Esophagus squamous epithelium (tissue), 5 donors: Measurements from ENCODE around the gene RIMOC1. TPM values are rescaled to one million over a fixed set of nuclear protein-coding genes. Genes with fewer than 3 reads are reported as not detected.

Experiments
- DNase-seq: peaks from one replicate; lab custom pipeline; 2025; lab: John Stamatoyannopoulos, UW
- H3K27ac ChIP-seq, 4 donors: fragments of 200-600 bp; sonication (generic); one replicate each; pipeline ENCODE4 v1.5.1; 2016 to 2019; ENCODE audit warnings: mild to moderate bottlenecking in 1 of 4
- H3K27me3 ChIP-seq, 4 donors: fragments of 200-600 bp; sonication (generic); 1 replicate in 3 of 4; 2 replicates in 1 of 4; pipeline versions ENCODE4 v1.5.1 to v1.6.0; 2017 to 2021; ENCODE audit warnings: antibody characterized with exemption in 1 of 4
- H3K36me3 ChIP-seq, 3 donors: fragments of 200-600 bp; sonication (generic); one replicate each; pipeline ENCODE4 v1.5.1; 2016 to 2019
- H3K4me1 ChIP-seq, 3 donors: fragments of 200-600 bp; sonication (generic); one replicate each; pipeline ENCODE4 v1.5.1; 2017 to 2019
- H3K4me3 ChIP-seq, 4 donors: fragments of 200-600 bp; sonication (generic); 1 replicate in 3 of 4; 2 replicates in 1 of 4; pipeline ENCODE4 v1.5.1; 2016 to 2019; ENCODE audit warnings: mild to moderate bottlenecking in 2 of 4, moderate library complexity in 1 of 4
- H3K9me3 ChIP-seq, 3 donors: fragments of 200-600 bp; sonication (generic); one replicate each; pipeline ENCODE4 v1.5.1; 2016 to 2019
- CTCF ChIP-seq, 6 experiments: fragments of 450-650 bp in 4 of 6; fragments of 200-600 bp in 2 of 6; sonication (generic) in 2 of 6; IDR thresholded peaks; one replicate each; pipeline ENCODE4 v1.5.1; 2016 to 2019; ENCODE audit warnings: antibody characterized with exemption in 6 of 6, mild to moderate bottlenecking in 4 of 6, moderate library complexity in 4 of 6
- POLR2A ChIP-seq, 4 donors: fragments of 450-650 bp; IDR thresholded peaks; one replicate each; pipeline ENCODE4 v1.6.1; 2017; ENCODE audit warnings: antibody characterized with exemption in 4 of 4, mild to moderate bottlenecking in 4 of 4, moderate library complexity in 3 of 4
- WGBS, 2 donors: methylation state at CpG; one replicate each; pipeline ENCODE4 v1.1.5; 2018; 5-methylcytosine and 5-hydroxymethylcytosine counted together
- intact Hi-C: fragments of 100-400 bp; cut with DNase I; formaldehyde crosslinking; loops from one replicate; pipeline ENCODE4 v1.15.0; 2022
- total RNA-seq, 4 donors: library from RNA; depleted of rRNA; stranded (reverse); fragments of >200 nt; gene quantifications; one replicate each; pipeline ENCODE4 v1.1.0, GENCODE V29; 2016
- donor health status: DM: yes; HTN: yes; CAD: no.

Gene RIMOC1
- total RNA-seq, 4 donors from 2014 or later, result 11.9 to 16.4 (median 14.2) TPM

- Histone ChIP-seq H3K4me3 (no peak overlapping the region), H3K4me1 (peaks cover 0 to 9% (median 0%) of the 10 kb centered on the region in 3 donors), H3K27ac (no peak overlapping the region), H3K9me3 (no peaks in the 10 kb centered on the region), H3K27me3 (no peaks in the 10 kb centered on the region), H3K36me3 (no peaks in the 10 kb centered on the region)
- WGBS, 2 donors, result 63 to 78% methylated on average over 2 of the region's 2 CpGs
- intact Hi-C loops, result no loop called here
- no peak for DNase-seq
- TF ChIP-seq CTCF (IDR thresholded peaks at IDR 0.05), result no peak
- TF ChIP-seq POLR2A (IDR thresholded peaks at IDR 0.05), result no peak
Observed at GRCh38 chr5:41878173-41878572, 26.0 kb upstream of the RIMOC1 start.

GRCh38 chr5:41878643-41879478 lies 25.3 kb upstream of the RIMOC1 start:
- Histone ChIP-seq H3K36me3 (no peaks in the 10 kb centered on the region), H3K9me3 (no peaks in the 10 kb centered on the region), H3K4me1 (peaks cover 0 to 2% (median 0%) of the 10 kb centered on the region in 3 donors), H3K4me3 (no peak overlapping the region), H3K27ac (no peak overlapping the region), H3K27me3 (no peaks in the 10 kb centered on the region)
- intact Hi-C loops, result no loop called here
- no peak for TF ChIP-seq CTCF (IDR thresholded peaks at IDR 0.05)
- TF ChIP-seq POLR2A (IDR thresholded peaks at IDR 0.05), result no peak
- DNase-seq, result no peak
- 76 to 83% methylated on average over 3 of the region's 3 CpGs for WGBS, 2 donors

- H3K4me3 ChIP-seq, result no peak overlapping the region
- H3K4me1 ChIP-seq, result no peaks in the 10 kb centered on the region
- H3K9me3 ChIP-seq, result no peaks in the 10 kb centered on the region
- WGBS, 2 donors, result 56 to 60% methylated on average over 5 of the region's 5 CpGs
- no peak overlapping the region for H3K27ac ChIP-seq
- intact Hi-C loops, result no loop called here
- TF ChIP-seq POLR2A (IDR thresholded peaks at IDR 0.05) (no peak), CTCF (IDR thresholded peaks at IDR 0.05) (no peak)
- H3K36me3 ChIP-seq, result no peaks in the 10 kb centered on the region
- no peak for DNase-seq
- no peaks in the 10 kb centered on the region for H3K27me3 ChIP-seq
Observed at GRCh38 chr5:41882765-41883164, 21.4 kb upstream of the RIMOC1 start.

- no peaks in the 10 kb centered on the region for H3K36me3 ChIP-seq
- no peaks in the 10 kb centered on the region for H3K4me1 ChIP-seq
- TF ChIP-seq POLR2A (IDR thresholded peaks at IDR 0.05) (no peak), CTCF (IDR thresholded peaks at IDR 0.05) (no peak)
- no peaks in the 10 kb centered on the region for H3K9me3 ChIP-seq
- DNase-seq, result no peak
- intact Hi-C loops, result no loop called here
- WGBS, 2 donors, result 82 to 90% methylated on average over 1 to 3 of the region's 3 CpGs
- H3K27ac ChIP-seq, result no peak overlapping the region
- H3K4me3 ChIP-seq, result no peak overlapping the region
- no peaks in the 10 kb centered on the region for H3K27me3 ChIP-seq
Observed at GRCh38 chr5:41883243-41883642, 20.9 kb upstream of the RIMOC1 start.

- 91% methylated on average over 2 of the region's 2 CpGs for WGBS, 2 donors
- H3K27ac ChIP-seq, result no peak overlapping the region
- H3K4me1 ChIP-seq, result no peaks in the 10 kb centered on the region
- intact Hi-C loops, result no loop called here
- H3K9me3 ChIP-seq, result no peaks in the 10 kb centered on the region
- TF ChIP-seq CTCF (IDR thresholded peaks at IDR 0.05), result no peak
- no peak for TF ChIP-seq POLR2A (IDR thresholded peaks at IDR 0.05)
- DNase-seq, result no peak
- H3K36me3 ChIP-seq, result no peaks in the 10 kb centered on the region
- no peak overlapping the region for H3K4me3 ChIP-seq
- no peaks in the 10 kb centered on the region for H3K27me3 ChIP-seq
Observed at GRCh38 chr5:41883936-41884335, 20.2 kb upstream of the RIMOC1 start.
